B cell (primary cell): ENCODE data around the gene GPHN. TPM values are rescaled to one million over a fixed set of nuclear protein-coding genes. Genes with fewer than 3 reads are reported as not detected.

ENCODE experiments used
- ATAC-seq: fragments of 200-7000 bp; cut with Tn5 transposase; one replicate; pipeline ENCODE4 v1.10.0; 2021; ENCODE audit warnings: low read depth, mild to moderate bottlenecking, moderate number of reproducible peaks, moderate library complexity
- CTCF ChIA-PET: fragments of 350-600 bp; sonication (Branson Sonifier 250); formaldehyde crosslinking; loops from one replicate; lab custom pipeline; 2021; ENCODE audit warnings: antibody characterized with exemption, inconsistent platforms; lab: Charles Lee
- POLR2A ChIA-PET: fragments of 350-600 bp; sonication (Branson Sonifier 250); formaldehyde crosslinking; loops from one replicate; lab custom pipeline; 2021; ENCODE audit warnings: antibody characterized with exemption; lab: Charles Lee
- DNase-seq: peaks from one replicate; pipeline ENCODE4 v3.0.0; 2013
- H2AFZ ChIP-seq: 2 replicates; pipeline ENCODE4 v1.6.1; 2012; ENCODE audit warnings: mild to moderate bottlenecking, low read depth, low read length; ENCODE audit not compliant: insufficient read depth, poor library complexity, severe bottlenecking
- H3K27ac ChIP-seq, 2 donors: 1 replicate in 1 of 2; 2 replicates in 1 of 2; pipeline ENCODE4 v1.5.1; 2012 to 2013; ENCODE audit warnings: low read length in 2 of 2, mild to moderate bottlenecking in 2 of 2, moderate library complexity in 1 of 2
- H3K27me3 ChIP-seq, 4 experiments: fragments of 200-600 bp in 1 of 4; sonication (generic) in 1 of 4; replicated peaks in 1 of 4; 1 replicate in 2 of 4; 2 replicates in 2 of 4; pipeline versions ENCODE4 v1.6.1 to v1.7.0; 2013 to 2016; ENCODE audit warnings: low read length in 3 of 4, mild to moderate bottlenecking in 2 of 4, mixed read lengths in 1 of 4, moderate library complexity in 1 of 4; ENCODE audit not compliant: insufficient read depth in 4 of 4, control insufficient read depth in 3 of 4; ENCODE audit errors: control extremely low read depth in 1 of 4
- H3K36me3 ChIP-seq, 2 experiments: replicated peaks in 1 of 2; 1 replicate in 1 of 2; 2 replicates in 1 of 2; pipeline versions ENCODE4 v1.6.1 to v1.7.1; 2013; ENCODE audit warnings: low read length in 1 of 2; ENCODE audit not compliant: insufficient read depth in 2 of 2, control insufficient read depth in 1 of 2; ENCODE audit errors: control extremely low read depth in 1 of 2, extremely low read depth in 1 of 2
- H3K4me1 ChIP-seq, 2 donors: fragments of 200-600 bp in 1 of 2; sonication (generic) in 1 of 2; 1 replicate in 1 of 2; 2 replicates in 1 of 2; pipeline versions ENCODE4 v1.5.1 to v1.6.1; 2013 to 2017; ENCODE audit warnings: low read length in 2 of 2; ENCODE audit not compliant: control insufficient read depth in 2 of 2, insufficient read depth in 2 of 2
- H3K4me2 ChIP-seq: replicated peaks from 2 replicates; pipeline ENCODE3; 2012; ENCODE audit warnings: mild to moderate bottlenecking, low read depth, low read length; ENCODE audit not compliant: poor library complexity, severe bottlenecking
- H3K4me3 ChIP-seq, 5 experiments: fragments of 200-600 bp in 1 of 5; sonication (generic) in 1 of 5; 1 replicate in 3 of 5; 2 replicates in 2 of 5; pipeline versions ENCODE4 v1.5.1 to v1.7.0; 2011 to 2016; ENCODE audit warnings: low read length in 4 of 5, mild to moderate bottlenecking in 4 of 5, low read depth in 2 of 5, control low read depth in 1 of 5, moderate library complexity in 1 of 5; ENCODE audit not compliant: insufficient read depth in 1 of 5; ENCODE audit errors: control extremely low read depth in 1 of 5, extremely low read depth in 1 of 5
- H3K79me2 ChIP-seq: fragments of 200-600 bp; sonication (generic); one replicate; pipeline ENCODE4 v1.6.0; 2016; ENCODE audit warnings: low read length; ENCODE audit not compliant: control insufficient read depth, insufficient read depth
- H3K9ac ChIP-seq: fragments of 200-600 bp; sonication (generic); 2 replicates; pipeline ENCODE4 v1.6.1; 2017; ENCODE audit warnings: mild to moderate bottlenecking, low read length, moderate library complexity
- H3K9me3 ChIP-seq, 3 donors: one replicate each; pipeline versions ENCODE4 v1.6.1 to v1.7.1; 2013; ENCODE audit warnings: low read length in 2 of 3; ENCODE audit not compliant: control insufficient read depth in 2 of 3, insufficient read depth in 1 of 3; ENCODE audit errors: control extremely low read depth in 1 of 3
- H4K20me1 ChIP-seq: 2 replicates; pipeline ENCODE4 v1.6.0; 2012; ENCODE audit warnings: mild to moderate bottlenecking, low read length; ENCODE audit not compliant: insufficient read depth, control insufficient read depth, poor library complexity, severe bottlenecking
- H3K27ac Mint-ChIP-seq: one replicate; pipeline ENCODE4 v1.8.0; 2021; ENCODE audit warnings: mixed read lengths
- H3K27me3 Mint-ChIP-seq: one replicate; pipeline ENCODE4 v1.8.0; 2021; ENCODE audit warnings: mixed read lengths
- H3K4me1 Mint-ChIP-seq: one replicate; pipeline ENCODE4 v1.8.0; 2021; ENCODE audit warnings: mixed read lengths
- H3K4me3 Mint-ChIP-seq: one replicate; pipeline ENCODE4 v1.8.0; 2021; ENCODE audit warnings: mixed read lengths
- H3K9me3 Mint-ChIP-seq: one replicate; pipeline ENCODE4 v1.8.0; 2022; ENCODE audit warnings: mixed read lengths; ENCODE audit not compliant: insufficient read depth
- EZH2 ChIP-seq: IDR thresholded peaks from 2 replicates; pipeline ENCODE4 v1.6.1; 2012; ENCODE audit warnings: borderline replicate concordance, low read depth, mild to moderate bottlenecking, moderate library complexity, low read length; ENCODE audit not compliant: insufficient read depth, poor library complexity, severe bottlenecking
- WGBS: methylation state at CpG from one replicate; pipeline ENCODE4 v1.1.5; 2013; ENCODE audit warnings: missing lambda C conversion rate; ENCODE audit not compliant: insufficient coverage; 5-methylcytosine and 5-hydroxymethylcytosine counted together
- intact Hi-C: fragments of 100-400 bp; cut with micrococcal nuclease; formaldehyde crosslinking; loops from one replicate; pipeline ENCODE4 v1.10.0; 2022
- polyA plus RNA-seq: library from polyadenylated mRNA; depleted of rRNA; stranded (reverse); fragments of >200 nt; gene quantifications from 2 replicates; pipeline ENCODE4 v1.2.3, GENCODE V29; 2012
- total RNA-seq, 2 donors: library from RNA; stranded (reverse); fragments of 120-200 nt in 1 of 2; gene quantifications; 1 replicate in 1 of 2; 2 replicates in 1 of 2; pipeline versions ENCODE4 v1.2.3 to v1.2.4, GENCODE V29; 2013 to 2022
- TF ChIP-seq, protein P1 (sequence below): fragments of 200-600 bp; IDR thresholded peaks from one replicate; pipeline ENCODE4 v1.8.0; 2022; ENCODE audit warnings: antibody characterized with exemption, mild to moderate bottlenecking

Gene GPHN
- total and polyA plus RNA-seq, 2 donors (not counting 1 experiment from before 2014, with no cell fraction given) = 3.4 to 18.0 TPM

DNA sequence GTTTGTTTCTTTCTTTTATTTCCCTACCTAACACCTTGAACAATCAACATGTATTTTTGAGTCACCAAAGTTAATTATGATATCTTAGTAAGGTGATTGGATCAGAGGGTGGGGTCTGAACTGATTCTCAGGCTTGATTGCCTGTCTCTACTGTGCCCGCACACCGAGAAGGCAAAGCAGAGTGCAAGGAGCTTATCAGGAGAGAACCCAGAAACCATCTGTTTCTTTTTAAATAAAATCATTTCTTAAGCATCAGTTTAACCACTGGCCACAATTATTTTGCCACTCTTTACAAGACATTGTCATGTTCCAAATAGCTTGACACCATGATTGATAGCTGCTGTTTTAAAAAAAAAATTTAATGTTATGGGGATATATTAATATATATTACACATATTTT, 684.4 kb downstream of the GPHN start:
- WGBS = 100% methylated on average over 1 of the region's 2 CpGs
- ChIA-PET POLR2A (no interaction called here), CTCF (interaction anchor here (1.1 kb wide), 1 partner anchor 9 kb away, joined by 3 read pairs; no protein-coding TSS in a partner anchor)
- Mint-ChIP-seq H3K27ac (no peak overlapping the region), H3K27me3 (peaks cover 6% of the 10 kb centered on the region), H3K4me3 (no peak overlapping the region), H3K9me3 (no peaks in the 10 kb centered on the region), H3K4me1 (peaks cover 6% of the 10 kb centered on the region)
- DNase-seq = no peak
- Histone ChIP-seq H3K4me3 (no peak overlapping the region), H2AFZ (no peak overlapping the region), H4K20me1 (no peaks in the 10 kb centered on the region), H3K9ac (no peak overlapping the region), H3K9me3 (no peaks in the 10 kb centered on the region), H3K79me2 (no peaks in the 10 kb centered on the region), H3K36me3 (no peaks in the 10 kb centered on the region), H3K27ac (no peak overlapping the region), H3K4me2 (no peak overlapping the region), H3K27me3 (no peaks in the 10 kb centered on the region), H3K4me1 (peaks cover 5 to 10% of the 10 kb centered on the region in 2 donors)
- TF ChIP-seq EZH2 = no peak
- TF ChIP-seq, protein P1, sequence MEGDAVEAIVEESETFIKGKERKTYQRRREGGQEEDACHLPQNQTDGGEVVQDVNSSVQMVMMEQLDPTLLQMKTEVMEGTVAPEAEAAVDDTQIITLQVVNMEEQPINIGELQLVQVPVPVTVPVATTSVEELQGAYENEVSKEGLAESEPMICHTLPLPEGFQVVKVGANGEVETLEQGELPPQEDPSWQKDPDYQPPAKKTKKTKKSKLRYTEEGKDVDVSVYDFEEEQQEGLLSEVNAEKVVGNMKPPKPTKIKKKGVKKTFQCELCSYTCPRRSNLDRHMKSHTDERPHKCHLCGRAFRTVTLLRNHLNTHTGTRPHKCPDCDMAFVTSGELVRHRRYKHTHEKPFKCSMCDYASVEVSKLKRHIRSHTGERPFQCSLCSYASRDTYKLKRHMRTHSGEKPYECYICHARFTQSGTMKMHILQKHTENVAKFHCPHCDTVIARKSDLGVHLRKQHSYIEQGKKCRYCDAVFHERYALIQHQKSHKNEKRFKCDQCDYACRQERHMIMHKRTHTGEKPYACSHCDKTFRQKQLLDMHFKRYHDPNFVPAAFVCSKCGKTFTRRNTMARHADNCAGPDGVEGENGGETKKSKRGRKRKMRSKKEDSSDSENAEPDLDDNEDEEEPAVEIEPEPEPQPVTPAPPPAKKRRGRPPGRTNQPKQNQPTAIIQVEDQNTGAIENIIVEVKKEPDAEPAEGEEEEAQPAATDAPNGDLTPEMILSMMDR = no peak
- intact Hi-C loops = no loop called here
- ATAC-seq = no peak

DNA sequence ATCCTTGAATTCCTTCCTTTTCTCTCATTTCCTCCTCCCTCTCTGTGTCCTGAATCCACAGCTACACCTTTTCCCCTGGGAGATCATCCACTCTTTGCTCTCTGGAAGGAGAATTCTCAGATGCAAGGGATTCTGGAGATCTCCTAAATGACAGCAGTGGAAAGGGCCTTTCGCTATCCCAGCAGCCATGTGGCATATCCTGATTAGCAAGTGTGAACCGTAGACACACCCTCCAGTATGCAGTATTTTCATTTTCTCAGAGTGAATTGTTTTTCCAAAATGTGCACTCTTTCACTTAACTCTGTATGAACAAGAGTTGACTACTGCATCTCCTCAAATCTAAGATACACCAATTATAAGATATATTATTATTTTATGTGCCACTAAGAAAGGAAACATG, 687.3 kb downstream of the GPHN start:
- Mint-ChIP-seq H3K9me3 (no peaks in the 10 kb centered on the region), H3K4me3 (no peak overlapping the region), H3K27ac (no peak overlapping the region), H3K4me1 (no peaks in the 10 kb centered on the region), H3K27me3 (peaks cover 6% of the 10 kb centered on the region)
- 88% methylated on average over 2 of the region's 2 CpGs for WGBS
- no peaks in the 10 kb centered on the region for H3K4me1 ChIP-seq
- TF ChIP-seq, protein P1 = no peak
- TF ChIP-seq EZH2 = no peak
- no peaks in the 10 kb centered on the region for H3K79me2 ChIP-seq
- POLR2A ChIA-PET = no interaction called here
- no peaks in the 10 kb centered on the region for H3K9me3 ChIP-seq
- H3K4me3 ChIP-seq = no peak overlapping the region
- ATAC-seq (no peak), DNase-seq (no peak)
- CTCF ChIA-PET = no interaction called here
- H4K20me1 ChIP-seq = no peaks in the 10 kb centered on the region
- intact Hi-C loops = no loop called here
- H3K4me2 ChIP-seq = no peak overlapping the region
- H3K27me3 ChIP-seq = no peaks in the 10 kb centered on the region
- H2AFZ ChIP-seq = no peak overlapping the region
- H3K36me3 ChIP-seq = no peaks in the 10 kb centered on the region
- H3K27ac ChIP-seq = no peak overlapping the region
- H3K9ac ChIP-seq = no peak overlapping the region
